Measurements from ENCODE around the gene IFNA10. TPM values are rescaled to one million over a fixed set of nuclear protein-coding genes. Genes with fewer than 3 reads are reported as not detected.
"Not testable (repeated sequence)": the region's sequence is repeated elsewhere in the genome, so short reads cannot be mapped to it uniquely, and the experiment has no call there.

Gene IFNA10
- total RNA-seq, 6 experiments from 2014 or later: not detected

DNA sequence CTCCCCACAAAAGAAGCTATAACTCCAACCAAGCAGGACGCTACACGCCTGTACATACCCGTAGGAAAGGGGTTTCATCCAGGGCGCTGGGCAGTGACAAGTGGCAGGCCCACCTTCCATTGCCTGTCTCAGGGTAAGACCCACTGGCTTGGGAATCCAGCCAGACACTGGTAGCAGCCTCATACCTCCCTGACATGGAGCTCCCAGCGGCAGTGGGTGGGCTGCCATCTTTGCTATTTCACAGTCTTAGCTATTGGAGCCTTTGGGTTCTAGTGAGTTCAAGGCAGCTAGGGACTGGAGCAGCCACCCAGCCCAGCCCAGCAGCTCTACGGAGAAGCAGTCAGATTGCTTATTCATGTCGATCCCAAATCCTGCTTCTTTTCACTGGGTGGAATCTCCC lies 3.4 kb upstream of the IFNA10 start:
- ATAC-seq (no peak), DNase-seq (no peak)
- no peaks in the 10 kb centered on the region for H3K36me3 ChIP-seq
- intact Hi-C loops (cut with DNase I): no loop called here
- no peaks in the 10 kb centered on the region for H3K27me3 ChIP-seq
- no peaks in the 10 kb centered on the region for H3K9me3 ChIP-seq
- no peak overlapping the region for H3K27ac ChIP-seq
- H3K4me3 ChIP-seq: no peak overlapping the region
- H3K4me1 ChIP-seq: no peaks in the 10 kb centered on the region
- TF ChIP-seq, protein P1, sequence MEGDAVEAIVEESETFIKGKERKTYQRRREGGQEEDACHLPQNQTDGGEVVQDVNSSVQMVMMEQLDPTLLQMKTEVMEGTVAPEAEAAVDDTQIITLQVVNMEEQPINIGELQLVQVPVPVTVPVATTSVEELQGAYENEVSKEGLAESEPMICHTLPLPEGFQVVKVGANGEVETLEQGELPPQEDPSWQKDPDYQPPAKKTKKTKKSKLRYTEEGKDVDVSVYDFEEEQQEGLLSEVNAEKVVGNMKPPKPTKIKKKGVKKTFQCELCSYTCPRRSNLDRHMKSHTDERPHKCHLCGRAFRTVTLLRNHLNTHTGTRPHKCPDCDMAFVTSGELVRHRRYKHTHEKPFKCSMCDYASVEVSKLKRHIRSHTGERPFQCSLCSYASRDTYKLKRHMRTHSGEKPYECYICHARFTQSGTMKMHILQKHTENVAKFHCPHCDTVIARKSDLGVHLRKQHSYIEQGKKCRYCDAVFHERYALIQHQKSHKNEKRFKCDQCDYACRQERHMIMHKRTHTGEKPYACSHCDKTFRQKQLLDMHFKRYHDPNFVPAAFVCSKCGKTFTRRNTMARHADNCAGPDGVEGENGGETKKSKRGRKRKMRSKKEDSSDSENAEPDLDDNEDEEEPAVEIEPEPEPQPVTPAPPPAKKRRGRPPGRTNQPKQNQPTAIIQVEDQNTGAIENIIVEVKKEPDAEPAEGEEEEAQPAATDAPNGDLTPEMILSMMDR (IDR thresholded peaks at IDR 0.05): no peak
- TF ChIP-seq POLR2A (IDR thresholded peaks at IDR 0.05): no peak
- WGBS (ENCODE audit: insufficient coverage, low coverage, low lambda C conversion rate, missing lambda C conversion rate): no CpG with 5 or more reads among the region's 7 CpGs

DNA sequence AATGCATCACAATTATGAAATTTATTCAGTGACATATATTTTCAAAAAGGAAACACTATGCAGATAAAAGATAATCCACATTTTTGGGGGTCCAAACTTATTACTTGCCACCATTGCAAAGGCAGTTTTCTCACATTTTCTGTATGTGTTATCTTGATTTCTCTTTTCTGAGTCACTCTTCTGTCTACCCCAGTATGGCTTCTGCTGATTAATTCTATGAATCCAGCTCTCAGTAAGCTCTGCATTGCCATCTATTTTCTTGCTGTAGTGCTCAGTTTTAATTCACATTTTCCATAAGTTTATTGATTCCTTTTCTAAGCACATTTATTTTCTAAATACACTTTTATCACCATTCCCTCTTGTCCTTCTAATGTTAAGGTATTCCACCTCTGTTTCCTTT lies 1.7 kb downstream of the IFNA10 start:
- ATAC-seq: no peak

DNA sequence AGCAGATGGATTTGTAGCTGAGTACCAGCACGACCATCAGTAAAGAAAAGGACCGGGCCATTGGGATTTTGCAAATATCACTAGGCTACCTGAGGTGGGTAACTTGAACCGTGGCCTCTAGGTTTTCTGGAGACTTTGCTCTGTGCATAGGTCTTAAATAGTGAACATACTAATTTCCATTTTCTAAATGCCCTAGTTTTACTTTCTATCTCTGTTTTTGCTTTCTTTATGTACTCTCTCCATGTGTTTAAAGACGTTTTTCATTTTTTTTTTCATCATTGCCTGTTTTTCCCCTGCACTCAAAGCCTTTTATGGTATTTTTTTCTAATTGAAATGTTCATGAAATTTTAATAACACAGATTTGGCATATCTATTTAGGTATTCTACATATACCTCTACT lies 4.8 kb downstream of the IFNA10 start, which contains the start of gene IFNA7:
Gene IFNA7 (minus strand): TSS at position 101 of the 400 bp plus-strand sequence. CDS start 40 bp downstream, at position 61.
- WGBS (ENCODE audit: insufficient coverage, low coverage, low lambda C conversion rate, missing lambda C conversion rate): 41% methylated on average over 4 of the region's 4 CpGs
- H3K9me3 ChIP-seq; H3K27me3 ChIP-seq; H3K4me3 ChIP-seq; H3K36me3 ChIP-seq; DNase-seq; H3K27ac ChIP-seq; intact Hi-C loops (cut with DNase I); H3K4me1 ChIP-seq; ATAC-seq: not testable (repeated sequence)

More for the DNA sequence above, 1.7 kb downstream of the IFNA10 start:
- TF ChIP-seq, protein P1 (IDR thresholded peaks at IDR 0.05): no peak
- TF ChIP-seq POLR2A (IDR thresholded peaks at IDR 0.05): no peak
- Histone ChIP-seq H3K9me3 (no peaks in the 10 kb centered on the region), H3K27me3 (no peaks in the 10 kb centered on the region), H3K27ac (no peak overlapping the region), H3K4me1 (no peaks in the 10 kb centered on the region), H3K36me3 (no peaks in the 10 kb centered on the region), H3K4me3 (no peak overlapping the region)
- no peak for DNase-seq
- intact Hi-C loops (cut with DNase I): no loop called here

DNA sequence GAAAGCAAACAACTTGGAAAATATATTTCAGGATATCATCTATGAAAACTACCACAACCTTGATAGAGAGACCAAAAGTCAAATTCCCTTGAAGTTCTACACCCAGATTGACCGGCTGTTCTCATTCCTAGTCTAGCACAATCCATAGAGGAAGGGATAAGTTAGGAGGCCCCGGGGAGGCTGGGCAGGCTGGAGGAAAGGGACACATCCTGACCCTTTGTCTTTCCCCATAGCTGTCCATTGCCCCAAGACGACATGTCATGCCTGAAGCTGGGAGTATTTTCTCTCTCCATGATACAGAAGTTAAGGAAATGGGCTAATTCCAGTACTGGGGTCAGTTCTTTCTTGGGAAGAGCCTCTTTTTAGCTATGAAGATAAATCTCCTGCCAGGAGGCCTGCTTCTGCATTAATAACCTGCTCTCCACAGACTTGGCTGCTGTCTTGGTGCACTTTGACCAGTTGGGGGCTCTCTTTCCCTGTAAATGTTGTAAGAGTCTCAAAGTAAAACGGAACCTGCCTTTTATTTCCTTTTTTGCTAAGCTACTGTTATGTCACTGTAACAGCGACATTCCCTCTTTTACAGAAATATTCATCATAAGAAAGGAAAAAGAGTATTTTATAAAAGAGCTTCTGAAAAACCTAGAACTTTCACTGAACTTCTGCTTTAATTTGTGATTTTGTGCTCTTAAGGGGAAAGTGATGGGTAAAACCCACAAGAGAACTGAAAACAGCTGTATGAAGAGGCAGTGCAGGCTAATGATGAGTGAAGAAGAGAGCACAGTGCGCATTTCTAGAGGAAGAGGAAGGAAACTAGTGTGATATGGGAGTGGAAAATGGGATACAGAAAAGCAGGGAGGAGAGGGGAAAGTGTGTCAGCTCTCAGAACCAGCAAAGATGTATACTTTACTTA lies 11.8 kb downstream of the IFNA10 start:
- H3K4me3 ChIP-seq; H3K9me3 ChIP-seq; H3K36me3 ChIP-seq; DNase-seq; H3K4me1 ChIP-seq; intact Hi-C loops (cut with DNase I); H3K27ac ChIP-seq; H3K27me3 ChIP-seq: not testable (repeated sequence)
- WGBS (ENCODE audit: insufficient coverage, low coverage, low lambda C conversion rate, missing lambda C conversion rate): 33% methylated on average over 5 of the region's 6 CpGs
- peak; percentile 65 to 89 (median 73) for ATAC-seq
- TF ChIP-seq, protein P1 (IDR thresholded peaks at IDR 0.05): peak; percentile 22 to 49 (median 42)

DNA sequence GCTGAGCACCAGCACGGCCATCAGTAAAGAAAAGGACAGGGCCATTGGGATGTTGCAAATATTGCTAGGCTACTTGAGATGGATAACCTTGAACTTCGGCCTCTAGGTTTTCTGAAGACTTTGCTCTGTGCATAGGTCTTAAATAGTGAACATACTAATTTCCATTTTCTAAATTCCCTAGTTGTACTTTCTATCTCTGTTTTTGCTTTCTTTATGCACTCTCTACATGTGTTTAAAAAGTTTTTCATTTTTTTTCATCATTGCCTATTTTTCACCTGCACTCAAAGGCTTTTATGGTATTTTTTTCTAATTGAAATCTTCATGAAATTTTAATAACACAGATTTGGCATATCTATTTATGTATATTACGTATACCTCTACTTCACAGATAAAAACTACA lies 19.5 kb downstream of the IFNA10 start, which contains the start of gene IFNA4:
Gene IFNA4 (minus strand): TSS at position 101 of the 400 bp plus-strand sequence. CDS start 56 bp downstream, at position 45.
- H3K9me3 ChIP-seq; H3K4me3 ChIP-seq; H3K27ac ChIP-seq; H3K4me1 ChIP-seq; DNase-seq; ATAC-seq; intact Hi-C loops (cut with DNase I); H3K27me3 ChIP-seq; H3K36me3 ChIP-seq: not testable (repeated sequence)
- 54% methylated on average over 3 of the region's 3 CpGs for WGBS (ENCODE audit: insufficient coverage, low coverage, low lambda C conversion rate, missing lambda C conversion rate)

All from right lobe of liver (tissue), 6 donors.